SHP77 treated with DMSO at 0.1 percent for 48 hours (cell line): Measurements from ENCODE around the gene FAM120B.
"Not testable (repeated sequence)": the region's sequence is repeated elsewhere in the genome, so short reads cannot be mapped to it uniquely, and the experiment has no call there.

Experiments used
- DNase-seq: peaks from one replicate; lab custom pipeline; 2025; lab: John Stamatoyannopoulos, UW

FAM120B gene

GRCh38 chr6:170385506-170385905, 78.9 kb downstream of the FAM120B start:
- no peak for DNase-seq

DNA sequence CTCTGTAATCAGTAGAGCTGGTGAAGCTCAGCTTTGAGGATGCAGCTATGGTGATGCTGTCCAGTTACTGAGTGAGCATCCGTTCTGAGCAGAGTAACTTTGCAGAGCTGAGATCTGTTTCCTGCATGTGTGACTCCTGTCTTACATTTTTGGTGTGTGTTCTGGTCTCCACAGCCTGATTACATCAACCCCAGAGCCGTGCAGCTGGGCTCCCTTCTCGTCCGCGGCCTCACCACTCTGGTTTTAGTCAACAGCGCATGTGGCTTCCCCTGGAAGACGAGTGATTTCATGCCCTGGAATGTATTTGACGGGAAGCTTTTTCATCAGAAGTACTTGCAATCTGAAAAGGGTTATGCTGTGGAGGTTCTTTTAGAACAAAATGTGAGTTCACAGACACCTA, 81.6 kb downstream of the FAM120B start:
- no peak for DNase-seq

DNA sequence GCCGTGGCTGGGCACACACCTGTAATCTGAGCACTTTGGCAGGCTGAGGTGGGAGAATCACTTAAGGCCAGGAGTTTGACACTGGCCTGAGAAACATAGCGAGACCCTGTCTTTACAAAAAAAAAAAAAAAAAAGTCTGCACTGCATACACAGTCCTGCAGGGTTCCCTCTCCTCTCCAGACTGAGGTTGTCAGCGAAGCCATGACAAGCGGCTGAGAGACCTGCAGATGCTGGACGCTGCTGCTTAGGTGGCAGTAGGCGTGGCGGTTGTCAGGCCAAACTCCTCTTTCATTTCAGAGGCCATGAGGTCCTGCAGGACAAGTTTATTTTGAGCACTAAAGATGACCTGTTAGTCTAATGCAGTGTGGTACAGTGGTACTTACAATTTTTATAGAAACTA, 86.5 kb downstream of the FAM120B start:
- no peak for DNase-seq

- DNase-seq = no peak
These were observed 87.3 kb downstream of the FAM120B start for GRCh38 chr6:170393807-170394399.

DNA sequence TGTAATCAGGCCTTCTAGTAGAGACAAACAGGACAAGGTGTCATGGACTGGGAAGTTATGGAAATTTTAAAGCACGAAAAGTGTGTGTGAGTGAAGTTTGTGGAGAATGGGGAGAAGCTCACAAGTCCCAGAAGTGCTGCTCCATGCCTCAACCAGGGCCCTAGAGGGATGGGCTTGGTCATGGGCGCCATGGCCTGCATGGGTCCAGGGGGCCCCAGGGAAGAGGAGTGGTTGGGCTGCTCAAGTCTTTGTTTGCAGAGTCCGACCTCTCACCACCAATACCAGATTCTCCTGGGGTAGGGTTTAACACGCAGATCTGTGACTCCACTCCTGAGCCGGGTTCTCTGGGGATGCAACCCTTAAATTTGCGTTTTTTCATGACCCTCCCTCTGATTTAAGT, 88.4 kb downstream of the FAM120B start:
- DNase-seq = no peak

GRCh38 chr6:170398743-170399369, 92.3 kb downstream of the FAM120B start:
- not testable (repeated sequence) for DNase-seq

- DNase-seq = not testable (repeated sequence)
These were observed 93.5 kb downstream of the FAM120B start for GRCh38 chr6:170399955-170400558.

DNA sequence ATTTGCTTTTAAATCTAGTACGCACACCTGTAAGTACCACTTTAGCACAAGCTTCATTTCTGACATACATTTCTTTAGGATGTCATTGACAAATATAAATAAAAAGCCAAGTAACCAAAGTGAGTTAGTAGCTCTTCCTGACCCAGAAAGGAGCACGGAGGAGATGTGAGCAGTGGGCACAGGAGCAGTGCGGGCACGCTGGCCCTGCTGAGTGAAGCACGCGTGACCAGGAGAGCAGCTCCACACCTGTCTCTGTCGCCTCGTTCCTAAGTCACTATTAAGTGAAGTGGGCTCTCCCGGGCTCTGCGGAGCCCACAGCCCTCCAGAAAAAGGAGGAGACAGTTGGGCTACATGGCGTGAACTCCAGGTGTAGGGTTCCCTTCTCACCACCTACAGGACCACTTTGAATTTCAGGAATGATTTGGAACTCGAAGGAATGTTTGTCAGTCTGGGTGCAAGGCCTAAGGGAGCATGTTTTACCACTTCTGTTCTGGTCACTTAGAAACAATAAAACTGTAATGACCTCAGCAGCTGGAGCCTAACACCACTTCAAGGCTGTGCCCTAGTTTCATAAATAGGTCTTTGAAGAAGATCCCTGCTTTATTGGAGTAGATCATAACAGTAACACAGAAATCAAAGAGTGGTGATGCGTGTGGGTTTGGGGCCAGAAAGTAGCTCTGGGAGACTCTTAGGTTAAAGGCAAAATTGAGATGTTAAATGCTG, 95.9 kb downstream of the FAM120B start:
- no peak for DNase-seq

DNA sequence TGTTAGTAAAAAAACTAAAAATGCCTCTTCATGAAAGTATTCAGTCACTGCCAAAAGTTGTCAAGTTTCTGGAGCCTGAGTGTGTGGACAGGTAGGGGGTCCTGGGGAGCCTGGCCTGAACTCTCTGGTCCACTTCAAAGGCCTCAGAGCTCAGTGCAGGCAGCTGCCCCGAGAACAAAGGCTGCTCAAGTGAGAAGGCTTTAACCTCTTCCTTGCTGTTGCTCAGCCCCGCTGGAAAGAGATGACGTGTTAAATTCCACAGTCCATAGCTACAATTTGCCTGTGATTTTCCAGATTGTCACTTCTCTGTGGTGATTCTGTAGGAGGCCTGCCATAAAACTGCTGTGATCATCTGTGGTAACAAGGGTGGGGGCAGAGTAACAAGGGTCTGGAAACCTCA, 96.9 kb downstream of the FAM120B start:
- DNase-seq = no peak

GRCh38 chr6:170404036-170404435, 97.5 kb downstream of the FAM120B start:
- DNase-seq = no peak

DNA sequence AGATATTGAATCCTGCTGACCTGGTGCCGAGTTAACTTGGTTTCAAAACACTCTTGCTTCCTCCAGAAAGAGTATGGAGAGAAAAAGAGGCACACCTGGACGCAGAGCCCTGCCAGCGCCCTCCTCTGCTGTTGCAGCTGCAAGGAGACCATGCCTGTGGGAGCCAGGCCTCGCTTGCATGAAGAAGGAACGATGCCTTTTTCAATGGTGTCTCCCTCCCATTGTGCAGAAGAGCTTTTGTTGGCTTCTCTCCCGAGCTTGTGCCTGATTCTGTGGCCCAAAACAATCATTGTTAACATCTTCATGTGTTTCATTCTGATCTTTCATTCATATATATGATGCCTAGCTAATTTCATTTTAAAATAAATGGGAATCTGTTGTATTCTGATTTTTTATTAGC, 98.1 kb downstream of the FAM120B start:
- no peak for DNase-seq

DNA sequence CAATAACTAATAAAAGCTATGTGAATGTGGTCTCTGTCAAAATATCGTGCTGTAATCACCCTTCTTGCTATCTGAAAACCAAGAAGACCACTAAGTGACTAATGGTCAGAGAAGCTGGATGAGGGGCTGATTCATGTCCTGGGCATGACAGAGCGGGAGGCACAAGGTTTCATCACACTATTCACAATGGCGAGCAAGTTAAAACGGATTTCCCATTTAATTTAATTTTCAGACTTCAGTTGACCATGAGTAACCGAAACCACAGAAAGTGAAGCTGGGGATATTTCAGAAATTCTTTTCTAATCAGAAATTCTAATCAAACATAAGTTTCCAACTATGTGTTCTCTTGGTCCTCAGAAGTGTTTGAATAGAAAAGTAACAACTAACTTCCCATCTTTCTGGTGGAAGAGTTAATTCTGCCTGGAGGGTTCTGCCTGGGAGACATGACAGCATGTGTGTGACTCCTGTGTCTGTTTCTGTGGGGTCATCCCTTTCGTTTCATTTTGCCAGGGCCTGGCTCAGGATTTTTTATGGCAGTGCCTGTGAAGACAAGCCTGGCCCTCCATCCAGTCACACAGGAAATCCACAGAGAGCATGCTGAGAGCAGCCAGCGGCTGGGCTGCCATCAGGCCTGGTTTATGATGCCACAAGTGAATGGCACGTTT, 98.9 kb downstream of the FAM120B start:
- no peak for DNase-seq

DNA sequence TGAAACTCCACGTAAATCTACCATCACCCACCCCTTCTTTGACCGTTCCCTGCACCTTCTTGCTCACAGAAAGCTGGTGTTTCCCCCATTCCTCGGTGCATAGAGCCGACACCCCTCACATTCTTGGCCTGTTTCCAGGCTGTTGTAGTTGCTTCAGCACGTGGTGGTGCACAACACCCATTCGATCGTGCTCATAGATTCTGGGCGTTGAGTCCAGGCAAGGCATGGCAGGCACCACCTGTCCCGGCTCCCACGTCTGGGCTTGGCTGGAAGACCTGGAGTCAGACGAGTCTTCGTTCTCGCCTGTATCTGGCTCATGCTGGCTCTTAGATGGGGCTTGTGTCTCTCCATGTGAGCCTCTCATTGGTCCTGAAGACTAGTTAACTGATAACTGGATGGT, 100.6 kb downstream of the FAM120B start:
- no peak for DNase-seq

DNA sequence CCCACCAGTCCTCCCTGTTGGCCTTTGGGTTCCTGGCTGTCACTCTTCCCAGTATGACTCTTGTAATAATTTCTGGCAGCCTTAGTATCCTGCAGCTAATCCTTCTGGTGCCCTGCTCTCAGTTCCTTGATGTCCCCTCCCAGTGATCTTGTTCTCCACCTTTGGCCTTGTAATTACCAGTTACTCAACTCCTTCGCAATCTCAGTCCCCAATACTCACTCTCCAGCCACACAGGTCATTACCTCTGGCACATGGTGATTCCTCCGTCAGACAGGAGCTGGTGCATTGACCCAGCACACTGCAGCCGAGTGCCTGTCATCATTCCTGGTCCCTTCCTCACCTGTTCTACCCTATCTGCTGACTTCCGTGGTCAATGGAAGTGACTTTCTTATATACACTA, 101.4 kb downstream of the FAM120B start:
- no peak for DNase-seq

DNA sequence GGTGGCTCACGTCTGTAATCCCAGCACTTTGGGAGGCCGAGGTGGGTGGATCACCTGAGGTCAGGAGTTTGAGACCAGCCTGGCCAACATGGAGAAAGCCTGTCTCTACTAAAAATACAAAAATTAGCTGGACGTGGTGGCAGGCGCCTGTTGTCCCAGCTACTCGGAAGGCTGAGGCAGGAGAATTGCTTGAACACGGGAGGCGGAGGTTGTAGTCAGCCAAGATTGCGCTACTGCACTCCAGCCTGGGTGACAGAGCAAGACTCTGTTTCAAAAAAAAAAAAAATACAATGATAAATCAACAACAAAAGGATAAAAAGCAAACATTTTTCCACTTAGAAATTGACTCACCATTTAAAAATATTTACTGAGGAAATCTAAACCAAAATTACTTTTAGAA, 103.2 kb downstream of the FAM120B start:
- not testable (repeated sequence) for DNase-seq

DNA sequence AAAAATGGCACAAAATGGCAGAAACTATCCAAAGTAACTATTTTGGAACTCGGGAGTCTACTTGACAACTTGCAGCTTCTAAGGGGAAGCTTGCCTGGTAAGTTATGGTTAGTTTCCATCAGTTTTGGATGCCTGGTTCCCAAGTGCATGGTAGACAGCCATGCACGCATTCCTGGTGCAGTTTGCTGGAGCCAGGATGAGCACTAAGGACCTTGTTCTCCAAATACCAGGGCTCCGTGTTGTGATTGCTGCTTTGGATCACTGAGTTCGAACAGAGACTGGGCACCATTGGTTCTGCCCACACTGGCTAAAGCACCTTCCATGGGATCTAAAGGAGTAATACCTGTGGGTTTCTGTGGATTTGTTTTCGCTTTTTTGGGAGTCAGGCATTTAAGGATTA, 103.7 kb downstream of the FAM120B start:
- DNase-seq = no peak

DNA sequence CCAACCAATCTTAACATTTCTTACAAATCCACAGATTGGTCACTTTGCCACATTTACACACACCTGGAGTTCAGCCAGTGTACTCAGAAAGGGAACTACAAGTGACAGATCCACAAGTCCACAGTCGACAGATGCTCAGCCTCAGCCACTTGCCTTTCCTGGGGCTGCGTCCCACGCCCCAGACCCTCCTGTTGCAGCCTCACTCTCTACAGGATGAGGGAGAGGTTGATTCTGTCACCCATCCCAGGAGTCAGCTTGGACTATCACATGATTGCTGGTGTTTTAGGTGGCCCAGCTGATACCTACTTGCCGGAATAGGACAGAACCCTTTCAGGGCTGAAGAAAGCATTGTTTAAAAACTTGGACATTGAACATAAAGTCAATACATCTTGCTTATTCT, 108.8 kb downstream of the FAM120B start:
- DNase-seq = no peak

DNA sequence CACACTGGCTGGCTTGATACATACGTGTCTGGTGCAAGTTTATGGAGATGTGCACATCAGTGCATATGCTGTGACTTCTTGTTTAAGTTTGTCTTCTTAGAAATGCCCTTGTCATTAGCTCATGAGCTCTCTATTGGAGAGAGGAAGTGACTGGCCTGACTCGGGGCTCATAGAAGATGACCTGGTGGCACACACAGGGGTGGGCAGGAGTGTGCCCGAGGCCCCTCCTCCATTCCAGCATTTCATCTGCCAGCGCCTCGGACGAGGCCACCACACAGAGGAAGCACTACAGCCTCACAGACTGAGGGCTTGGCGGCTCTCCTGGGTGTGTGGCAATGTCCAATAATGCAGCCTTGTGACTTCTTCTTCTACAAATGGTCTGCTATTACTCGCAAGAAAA, 109.7 kb downstream of the FAM120B start:
- DNase-seq = no peak

- no peak for DNase-seq
These were observed 110.5 kb downstream of the FAM120B start for GRCh38 chr6:170416959-170417606.

DNA sequence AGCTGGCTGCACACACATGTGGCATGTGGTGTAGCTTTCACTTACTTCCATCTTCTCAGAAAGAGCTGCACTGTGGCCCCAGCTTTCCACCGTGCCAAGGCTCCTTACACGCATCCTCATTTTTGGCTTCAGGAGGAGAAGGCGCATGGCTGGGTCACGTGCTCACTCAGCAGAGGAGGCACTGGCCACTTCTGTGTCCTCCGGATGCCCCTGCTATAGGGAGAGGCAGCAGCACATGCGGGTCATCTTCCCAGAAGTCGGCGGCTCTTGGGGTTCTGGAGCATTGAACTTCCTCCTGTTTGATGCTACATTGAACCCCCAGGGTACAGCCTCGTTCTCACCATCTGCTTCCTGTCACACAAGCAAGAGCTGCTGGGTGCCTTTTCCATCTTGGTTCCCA, 111.3 kb downstream of the FAM120B start:
- no peak for DNase-seq

GRCh38 chr6:170420283-170420682, 113.7 kb downstream of the FAM120B start:
- DNase-seq = no peak
